Measurements from ENCODE around the gene TENM3. TPM values are rescaled to one million over a fixed set of nuclear protein-coding genes. Genes with fewer than 3 reads are reported as not detected.

Gene TENM3
- polyA plus RNA-seq, 1 of the 3 experiments (the other 2 are of a cell fraction), result 10.4 TPM

GRCh38 chr4:182842104-182842600, 599.0 kb downstream of the TENM3 start:
- Histone ChIP-seq H3K9me2 (no peaks in the 10 kb centered on the region), H3K27me3 (ENCODE audit: insufficient read depth) (no peaks in the 10 kb centered on the region), H3K4me3 (ENCODE audit: low read depth in 2 of 2, low read length in 1 of 2) (no peak overlapping the region), H3K36me3 (replicated peaks in 1 of 2; ENCODE audit: control insufficient read depth in 1 of 2, insufficient read depth in 2 of 2, low read length in 1 of 2) (no peaks in the 10 kb centered on the region), H3K4me1 (ENCODE audit: control insufficient read depth in 1 of 2, insufficient read depth in 2 of 2, low read depth in 1 of 2, low read length in 1 of 2) (no peaks in the 10 kb centered on the region; a peak in 1 of 4 replicates), H3K9ac (no peak overlapping the region), H2AFZ (ENCODE audit: low read depth) (no peak overlapping the region), H3K4me2 (no peak overlapping the region), H3K9me3 (no peaks in the 10 kb centered on the region), H4K20me1 (ENCODE audit: insufficient read depth) (no peaks in the 10 kb centered on the region), H3F3A (replicated peaks; ENCODE audit: insufficient read depth) (no peaks in the 10 kb centered on the region), H3K27ac (ENCODE audit: low read depth in 2 of 2, low read length in 1 of 2) (no peak overlapping the region), H3K79me2 (ENCODE audit: insufficient read depth) (no peaks in the 10 kb centered on the region)
- POLR2A ChIA-PET, result no interaction called here
- DNase-seq, result no peak
- WGBS (ENCODE audit: low lambda C conversion rate), result 75% methylated on average over 11 of the region's 11 CpGs
- TF ChIP-seq GATA2 (CRISPR knock-in tag; IDR thresholded peaks at IDR 0.05) (no peak), RAD21 (IDR thresholded peaks at IDR 0.05; ENCODE audit: low read length) (no peak), TAF1 (IDR thresholded peaks at IDR 0.05; ENCODE audit: borderline replicate concordance, low read depth, low read length) (no peak), FOXJ3 (CRISPR knock-in tag; IDR thresholded peaks at IDR 0.05) (no peak), MXI1 (IDR thresholded peaks at IDR 0.05; ENCODE audit: low read depth, low read length) (no peak), GABPA (IDR thresholded peaks at IDR 0.05; ENCODE audit: low read depth) (no peak), ELF1 (IDR thresholded peaks at IDR 0.05) (no peak), RFX5 (IDR thresholded peaks at IDR 0.05; ENCODE audit: low read length) (no peak), TCF12 (IDR thresholded peaks at IDR 0.05) (no peak), FOSL2 (IDR thresholded peaks at IDR 0.05; ENCODE audit: borderline replicate concordance, low read depth) (no peak), NFIC (IDR thresholded peaks at IDR 0.05; ENCODE audit: borderline replicate concordance) (no peak), MAX (IDR thresholded peaks at IDR 0.05; ENCODE audit: low read depth) (no peak), YY1 (IDR thresholded peaks at IDR 0.05; ENCODE audit: low read depth) (no peak), EZH2phosphoT487 (IDR thresholded peaks at IDR 0.05; ENCODE audit: borderline replicate concordance, low read depth) (no peak), IRF3 (IDR thresholded peaks at IDR 0.05; ENCODE audit: low read depth, low read length) (no peak), CTCF (IDR thresholded peaks at IDR 0.05) (no peak)
- CTCF ChIA-PET, result interaction anchor here (1.2 kb wide), 1 partner anchor 13 kb away, joined by 4 read pairs; no protein-coding TSS in a partner anchor
